Right ventricle myocardium superior (tissue), 1 donor: ENCODE results near the gene ANKS1A. TPM values are rescaled to one million over a fixed set of nuclear protein-coding genes. Genes with fewer than 3 reads are reported as not detected.

Source experiments
- ATAC-seq: fragments of 200-7000 bp; cut with Tn5 transposase; one replicate; pipeline ENCODE4 v1.9.1; 2020; ENCODE audit warnings: mild to moderate bottlenecking; ENCODE audit not compliant: poor library complexity
- DNase-seq: peaks from one replicate; pipeline ENCODE4 v3.0.0-alpha.2; 2020
- intact Hi-C: fragments of 100-400 bp; cut with DNase I; formaldehyde crosslinking; loops from one replicate; pipeline ENCODE4 v1.11.2; 2022
- total RNA-seq: library from RNA; stranded (reverse); fragmentation: NEBNext Ultra II Directional; extraction: Animal tissue kit (Norgen Biotek cat#: 25700); gene quantifications from one replicate; pipeline ENCODE4 v1.2.1, GENCODE V29; 2021
- donor health status: DM: no; HTN: yes; CAD: no; lungs with severe emphysema.

The ANKS1A gene
- total RNA-seq, 1 donor from 2014 or later = 25.0 TPM

DNA sequence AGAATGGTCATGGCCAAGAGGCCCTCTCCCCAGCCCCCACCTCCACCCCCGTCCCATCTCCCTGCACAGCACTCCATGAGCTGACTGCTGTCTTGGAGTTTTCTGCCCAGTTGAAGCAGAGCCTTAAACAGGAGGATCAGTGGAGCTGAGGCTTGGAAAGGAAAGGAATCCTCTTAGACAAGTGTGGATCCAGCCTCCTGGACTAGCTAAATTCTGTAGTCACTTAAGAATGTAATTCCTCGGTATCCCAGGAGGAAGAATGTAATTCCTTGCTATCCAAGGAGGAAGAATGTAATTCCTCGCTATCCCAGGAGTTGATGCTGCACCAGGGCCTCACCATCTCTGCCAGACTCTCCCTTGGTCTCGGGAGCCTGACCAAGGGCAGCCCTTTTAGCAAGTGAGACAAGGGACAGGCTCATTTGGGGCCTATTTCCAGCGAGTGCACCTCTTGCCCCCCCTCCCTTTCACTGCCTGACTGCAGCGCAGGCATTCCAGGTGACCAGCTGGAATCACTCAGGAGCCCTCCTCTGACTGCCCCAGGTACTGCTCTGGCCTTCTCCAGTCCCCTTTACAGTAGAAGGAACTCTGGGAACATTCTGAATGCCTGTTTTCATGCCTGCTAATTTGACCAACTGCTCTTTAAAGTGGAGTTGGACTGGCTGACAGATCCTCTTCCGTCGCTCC is 175.8 kb downstream of the ANKS1A start:
- intact Hi-C loops = no loop called here
- peak; percentile 19 for ATAC-seq
- peak; percentile 26 for DNase-seq

GRCh38 chr6:35065441-35065800 is 176.4 kb downstream of the ANKS1A start:
- ATAC-seq (no peak), DNase-seq (peak; percentile 37)
- intact Hi-C loops = no loop called here

- intact Hi-C loops = no loop called here
- ATAC-seq (no peak), DNase-seq (no peak)
Measured at GRCh38 chr6:35065870-35066269, 176.8 kb downstream of the ANKS1A start.

DNA sequence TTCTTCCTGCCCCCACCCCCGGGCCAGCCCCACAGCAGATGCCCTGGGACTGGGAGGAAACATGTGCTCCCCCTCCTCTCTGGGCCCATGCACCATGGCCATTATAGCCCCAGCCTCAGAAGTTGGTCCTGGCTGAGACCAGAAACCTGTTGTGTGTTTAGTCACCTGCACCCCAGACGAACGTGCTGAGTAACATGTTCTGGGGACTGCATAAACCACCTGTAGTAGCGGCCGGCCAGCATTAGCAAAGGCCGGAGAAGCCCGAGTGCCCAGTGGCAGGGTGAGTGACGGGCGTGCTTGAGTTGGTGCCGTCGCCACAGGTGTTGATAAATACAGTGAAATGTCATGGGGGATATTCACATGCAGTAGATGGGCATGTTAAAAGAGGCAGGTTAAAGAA is 178.2 kb downstream of the ANKS1A start:
- intact Hi-C loops = no loop called here
- DNase-seq = peak; percentile 30
- ATAC-seq = no peak

GRCh38 chr6:35068206-35068605 is 179.2 kb downstream of the ANKS1A start:
- ATAC-seq (no peak), DNase-seq (peak; percentile 49)
- intact Hi-C loops = no loop called here

DNA sequence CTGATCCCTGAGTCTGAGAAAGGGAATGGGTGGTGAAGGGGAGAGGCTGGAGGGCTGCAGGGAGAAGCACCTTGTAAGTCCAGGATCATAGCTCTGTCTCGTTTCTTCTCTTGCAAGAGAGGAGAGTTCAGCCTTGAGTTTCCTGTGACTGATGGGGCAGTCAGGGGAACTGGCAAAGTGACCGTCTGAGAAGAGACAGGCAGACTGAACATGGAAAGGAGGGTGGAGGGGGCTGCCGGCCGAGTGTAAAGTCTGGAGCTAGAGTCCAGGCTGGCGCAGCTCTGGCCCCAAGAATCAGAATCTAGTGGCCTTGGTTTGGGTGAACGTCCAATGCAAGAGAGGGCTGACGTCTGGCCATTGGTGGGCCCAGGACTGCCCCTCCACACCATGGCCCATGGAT is 179.6 kb downstream of the ANKS1A start:
- DNase-seq (peak; percentile 10), ATAC-seq (no peak)
- intact Hi-C loops = no loop called here

DNA sequence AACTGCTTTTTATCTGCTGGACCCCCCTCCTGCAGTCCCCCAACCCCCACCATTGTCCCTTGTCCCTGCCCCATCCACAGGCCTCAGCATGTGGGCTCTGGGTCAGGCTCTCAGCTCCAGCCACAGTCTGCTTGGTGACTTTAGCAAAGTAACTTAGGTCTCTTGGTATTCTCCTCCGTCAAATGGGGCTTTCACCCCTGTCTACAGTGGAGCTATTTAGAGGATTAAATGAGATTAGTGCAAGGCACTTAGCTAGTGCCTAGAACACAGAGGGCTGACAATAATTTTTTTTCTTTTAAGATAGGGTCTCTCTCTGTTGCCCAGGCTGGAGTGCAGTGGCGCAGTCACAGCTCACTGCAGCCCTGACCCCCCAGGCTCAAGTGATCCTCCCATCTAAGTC is 180.2 kb downstream of the ANKS1A start:
- ATAC-seq (no peak), DNase-seq (no peak)
- intact Hi-C loops = no loop called here

DNA sequence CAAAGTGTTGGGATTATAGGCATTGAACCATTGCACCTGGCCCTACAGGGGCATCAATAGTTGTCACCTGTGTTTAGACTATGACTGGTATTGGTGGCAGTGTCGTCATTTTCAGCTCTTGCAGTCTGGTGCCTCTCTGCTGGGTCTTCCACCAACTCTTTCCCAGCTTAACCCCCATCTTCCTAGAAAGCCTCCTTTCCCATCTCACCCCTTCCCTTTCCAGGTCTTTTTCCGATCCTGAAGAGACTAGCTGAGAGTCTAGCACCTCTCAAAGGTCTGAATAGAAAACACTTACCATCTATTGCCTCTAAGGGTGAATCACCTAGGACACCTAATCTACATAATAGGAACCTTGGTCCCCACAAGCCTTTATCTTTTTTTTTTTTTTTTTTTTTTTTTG is 181.1 kb downstream of the ANKS1A start:
- no peak for DNase-seq
- no peak for ATAC-seq
- intact Hi-C loops = loop anchor here (10.0 kb wide), 1 partner anchor 65 kb away; no protein-coding TSS in a partner anchor

DNA sequence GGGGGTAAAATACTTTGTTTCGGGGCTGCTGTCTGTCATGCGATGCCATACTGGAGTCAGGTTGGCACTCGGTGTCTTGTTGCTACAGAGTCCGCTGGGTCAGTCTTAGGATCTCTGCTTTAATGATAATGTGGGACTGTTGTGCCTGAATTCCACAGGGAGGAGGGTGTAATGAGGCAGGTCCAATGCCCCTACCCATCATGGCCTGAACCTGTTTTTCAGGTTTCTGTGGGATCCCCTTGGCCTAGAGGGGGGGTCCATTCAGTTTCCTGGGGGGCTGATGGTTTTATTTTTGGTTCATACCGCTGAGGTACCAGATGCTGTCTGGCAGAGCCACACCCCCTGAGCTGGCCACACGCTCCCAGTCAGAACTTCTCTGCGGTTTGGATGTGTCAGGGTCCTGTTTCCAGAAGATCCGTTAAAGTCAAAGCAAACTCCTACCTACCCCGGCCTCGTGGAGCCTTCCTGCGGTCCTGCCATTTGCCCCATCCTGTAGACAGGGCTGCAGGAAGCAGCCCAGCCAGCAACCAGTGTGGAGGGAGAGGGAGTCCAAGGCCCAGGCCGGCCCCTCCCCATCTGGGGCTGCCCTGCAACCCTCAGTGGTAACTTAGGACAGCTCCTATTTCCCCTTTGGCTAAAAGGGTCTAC is 182.4 kb downstream of the ANKS1A start:
- DNase-seq (no peak), ATAC-seq (no peak)
- intact Hi-C loops = loop anchor here (10.0 kb wide), 1 partner anchor 67 kb away; no protein-coding TSS in a partner anchor

- DNase-seq = peak; percentile 54
- intact Hi-C loops = loop anchor here (10.0 kb wide), 1 partner anchor 67 kb away; no protein-coding TSS in a partner anchor
- ATAC-seq = no peak
Measured at GRCh38 chr6:35072051-35072697, 183.1 kb downstream of the ANKS1A start.

DNA sequence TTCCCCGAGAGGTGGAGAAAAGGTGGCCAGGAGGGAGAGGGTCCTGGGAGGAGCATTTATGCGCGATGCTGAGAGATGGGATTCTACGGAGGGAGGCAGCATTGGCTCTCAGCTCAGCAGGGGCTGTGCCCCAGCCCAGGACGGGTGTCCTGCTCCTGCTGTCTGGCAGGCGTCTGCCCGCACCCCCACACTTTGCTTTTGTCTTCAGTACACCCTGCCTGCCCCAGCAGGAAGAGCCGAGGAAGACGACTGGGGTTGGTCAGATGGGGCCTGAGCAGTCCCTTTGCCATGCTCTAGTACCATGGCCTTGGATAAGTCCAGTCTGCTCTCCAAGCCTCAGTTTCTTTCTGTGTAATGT is 183.6 kb downstream of the ANKS1A start:
- intact Hi-C loops = loop anchor here (10.0 kb wide), 1 partner anchor 68 kb away; no protein-coding TSS in a partner anchor
- DNase-seq (peak; percentile 18), ATAC-seq (no peak)

GRCh38 chr6:35073211-35073610 is 184.2 kb downstream of the ANKS1A start:
- ATAC-seq = no peak
- peak; percentile 26 for DNase-seq
- intact Hi-C loops = loop anchor here (10.0 kb wide), 1 partner anchor 68 kb away; no protein-coding TSS in a partner anchor

DNA sequence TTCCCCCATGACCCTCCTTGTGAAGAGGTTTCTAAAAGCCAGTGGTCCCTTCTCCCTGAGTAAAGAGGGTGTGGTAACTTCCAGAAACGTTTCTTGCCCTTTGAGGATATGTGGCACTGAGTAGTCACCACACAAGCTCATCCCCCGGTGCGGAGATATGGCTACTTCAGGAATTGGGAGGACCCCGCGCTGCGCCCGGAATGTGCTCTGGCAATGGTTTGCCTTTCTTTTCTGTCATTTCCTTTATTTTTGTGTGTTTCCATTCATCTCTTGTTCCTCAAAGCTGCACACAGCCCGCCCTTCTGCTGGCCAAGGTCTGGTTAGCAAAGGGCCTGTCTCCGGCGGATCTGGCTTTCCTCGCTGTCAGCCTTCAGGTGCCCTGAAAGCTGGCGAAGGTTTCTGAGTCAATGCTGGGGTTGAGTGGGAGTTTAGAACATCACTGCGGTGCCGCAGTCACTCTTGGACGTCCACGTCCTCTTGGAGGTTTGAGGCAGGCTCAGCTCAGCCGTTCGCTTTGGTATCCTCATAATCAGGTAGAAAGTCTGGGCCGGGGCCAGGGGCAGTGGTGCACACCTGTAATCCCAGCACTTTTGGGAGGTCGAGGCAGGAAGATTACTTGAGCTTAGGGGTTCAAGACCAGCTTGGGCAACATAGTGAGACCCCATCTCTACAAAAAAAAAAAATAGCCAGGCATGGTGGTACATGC is 184.9 kb downstream of the ANKS1A start:
- intact Hi-C loops = loop anchor here (10.0 kb wide), 1 partner anchor 69 kb away; no protein-coding TSS in a partner anchor
- DNase-seq = peak; percentile 22
- no peak for ATAC-seq

GRCh38 chr6:35076997-35077712 is 188.1 kb downstream of the ANKS1A start:
- intact Hi-C loops = loop anchor here (10.0 kb wide), 1 partner anchor 72 kb away; no protein-coding TSS in a partner anchor
- ATAC-seq (no peak), DNase-seq (peak; percentile 20)

GRCh38 chr6:35077713-35078105 is 188.7 kb downstream of the ANKS1A start:
- intact Hi-C loops = loop anchor here (10.0 kb wide), 1 partner anchor 73 kb away; no protein-coding TSS in a partner anchor
- DNase-seq (peak; percentile 28), ATAC-seq (no peak)

GRCh38 chr6:35078226-35078850 is 189.3 kb downstream of the ANKS1A start:
- ATAC-seq (no peak), DNase-seq (peak; percentile 11)
- intact Hi-C loops = loop anchor here (10.0 kb wide), 1 partner anchor 74 kb away; no protein-coding TSS in a partner anchor

DNA sequence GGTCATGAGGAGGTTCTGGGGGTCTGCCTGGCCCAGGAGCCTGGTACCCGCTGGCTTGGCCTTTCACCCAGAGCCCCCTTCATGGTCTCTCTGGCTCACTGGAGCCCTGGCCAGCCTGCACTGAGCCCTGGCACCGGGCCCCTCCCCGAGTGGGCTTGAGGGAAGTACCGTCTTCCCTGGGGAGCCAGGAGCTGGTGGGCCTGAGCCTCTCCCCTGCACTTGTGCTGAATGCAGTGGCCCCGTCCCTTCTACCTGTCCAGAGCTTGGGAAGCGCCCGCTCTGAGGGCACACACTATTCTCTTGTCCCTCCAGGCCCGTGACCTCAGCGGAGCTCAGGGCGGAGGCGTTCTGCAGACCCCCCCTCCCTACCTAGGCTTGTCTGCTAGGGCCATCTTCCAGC is 189.8 kb downstream of the ANKS1A start:
- ATAC-seq (no peak), DNase-seq (peak; percentile 26)
- intact Hi-C loops = loop anchor here (10.0 kb wide), 1 partner anchor 74 kb away; no protein-coding TSS in a partner anchor
